NCI-H460 (cell line): ENCODE measurements around the gene DYNC1I1. TPM values are rescaled to one million over a fixed set of nuclear protein-coding genes. Genes with fewer than 3 reads are reported as not detected.

Source experiments
- DNase-seq: peaks from one replicate; pipeline ENCODE4 v3.0.0-alpha.2; 2016; ENCODE audit warnings: low read depth; ENCODE audit errors: extremely low read depth
- total RNA-seq: library from RNA; depleted of rRNA; stranded (reverse); fragments of >200 nt; shearing (Covaris generic); gene quantifications from 2 replicates; pipeline ENCODE4 v1.2.3, GENCODE V29; 2014

Gene DYNC1I1
- total RNA-seq, 1 experiment from 2014 or later: not detected

GRCh38 chr7:95951997-95952795 is 179.8 kb downstream of the DYNC1I1 start:
- DNase-seq: no peak

DNA sequence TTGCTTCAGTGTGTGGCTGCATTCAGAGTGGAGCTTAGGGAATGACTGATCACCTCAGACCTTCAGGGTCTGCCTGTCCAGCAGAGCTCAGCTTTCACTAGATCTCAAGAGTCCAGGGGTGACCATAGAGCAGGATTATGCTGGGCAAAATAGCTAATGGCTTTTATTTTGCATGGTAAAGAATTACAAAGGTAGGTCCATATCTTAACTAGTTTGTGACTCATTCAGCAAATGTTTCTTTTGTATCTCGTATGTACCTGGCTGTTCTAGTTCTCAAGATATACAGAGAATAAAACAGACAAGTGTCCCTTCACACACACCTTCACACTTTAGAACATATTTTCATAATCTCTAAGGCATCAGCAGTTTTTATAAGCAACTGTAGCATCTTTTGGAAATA is 180.5 kb downstream of the DYNC1I1 start:
- DNase-seq: no peak

DNA sequence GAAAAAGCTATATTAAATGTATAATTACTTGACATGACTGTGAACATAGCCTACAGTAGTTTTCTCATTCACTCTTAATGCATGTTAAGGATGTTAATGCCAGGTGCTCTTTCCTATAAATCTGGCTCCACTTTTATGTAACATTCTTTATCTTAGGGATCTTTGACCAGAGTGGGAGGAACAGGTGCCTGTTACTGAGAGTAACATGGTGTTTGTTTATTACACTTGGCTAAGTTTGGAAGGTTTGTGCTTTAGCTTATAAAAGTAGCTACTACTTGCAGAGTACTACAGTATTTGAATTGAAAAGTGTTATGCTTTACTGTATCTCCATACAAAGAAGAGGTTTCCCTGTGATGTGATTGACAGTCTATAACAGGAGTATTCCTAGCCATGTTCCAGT is 183.4 kb downstream of the DYNC1I1 start:
- DNase-seq: no peak

GRCh38 chr7:95957510-95957909 is 185.2 kb downstream of the DYNC1I1 start:
- DNase-seq: no peak

GRCh38 chr7:95960706-95961244 is 188.4 kb downstream of the DYNC1I1 start:
- no peak for DNase-seq

DNA sequence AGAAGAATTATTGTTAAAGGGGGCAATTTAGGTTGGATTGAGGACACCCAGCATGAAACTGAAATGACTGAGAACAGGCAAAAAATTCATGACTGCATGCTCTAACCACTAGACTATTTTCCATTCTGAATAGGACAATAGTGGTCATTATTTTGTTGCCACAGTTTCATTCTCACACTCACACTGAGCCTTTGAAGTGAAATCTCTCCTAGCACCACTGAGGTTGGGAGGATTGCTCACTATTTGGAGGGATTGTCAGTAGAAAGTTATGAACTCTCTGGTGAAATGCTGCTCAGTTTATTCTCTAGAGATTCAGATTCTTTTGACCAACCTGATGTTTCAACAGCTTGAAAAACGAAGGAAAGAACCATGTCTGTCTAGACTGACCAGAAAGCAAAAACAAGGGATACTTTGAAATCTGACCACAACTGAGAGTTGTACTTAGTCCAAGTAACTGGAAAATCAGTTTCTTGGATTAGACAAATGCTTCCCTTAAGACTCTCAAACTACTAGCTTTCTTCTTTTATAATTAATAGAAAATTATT is 191.2 kb downstream of the DYNC1I1 start:
- no peak for DNase-seq

DNA sequence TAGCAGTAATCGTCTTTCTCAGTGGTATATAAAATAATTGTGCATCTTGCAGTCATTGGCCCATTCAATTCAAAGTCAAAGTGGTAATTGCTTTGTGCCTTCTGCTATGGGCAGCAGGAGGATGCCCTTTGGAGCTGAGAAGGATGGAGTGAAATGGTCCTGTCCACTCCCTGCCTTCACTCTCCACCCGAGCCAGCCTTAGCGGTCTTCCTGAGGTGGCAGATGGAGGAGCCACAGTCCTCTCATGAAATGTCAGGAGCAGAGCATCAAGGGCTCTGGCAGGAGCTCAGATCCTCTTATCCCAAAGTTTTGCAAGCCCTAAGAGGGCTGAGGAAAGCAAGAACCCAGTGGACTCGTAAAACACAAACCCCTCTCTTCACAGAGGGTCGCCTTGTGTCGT is 199.4 kb downstream of the DYNC1I1 start:
- DNase-seq: no peak

- DNase-seq: no peak
Observed at GRCh38 chr7:95972523-95972922, 200.2 kb downstream of the DYNC1I1 start.

DNA sequence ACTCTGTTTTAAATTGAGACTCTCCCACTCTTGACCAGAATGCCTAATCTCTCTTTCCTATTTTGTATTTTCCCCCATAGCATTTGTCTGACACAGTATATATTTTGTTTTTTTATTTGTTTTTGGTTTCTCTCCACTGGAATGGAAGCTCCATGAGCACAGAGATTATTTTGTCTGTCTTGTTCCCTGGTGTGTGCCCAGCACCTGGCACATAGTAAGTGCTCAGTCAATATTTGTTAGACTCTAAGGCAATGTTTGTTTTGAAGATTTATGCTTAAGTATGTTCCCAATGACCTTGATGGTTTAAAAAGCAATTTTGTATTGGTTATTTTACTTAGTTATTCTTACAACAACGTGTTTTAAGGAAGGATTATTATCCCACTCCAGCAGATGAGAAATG is 201.8 kb downstream of the DYNC1I1 start:
- DNase-seq: no peak

GRCh38 chr7:95976369-95977060 is 204.2 kb downstream of the DYNC1I1 start:
- DNase-seq: no peak

DNA sequence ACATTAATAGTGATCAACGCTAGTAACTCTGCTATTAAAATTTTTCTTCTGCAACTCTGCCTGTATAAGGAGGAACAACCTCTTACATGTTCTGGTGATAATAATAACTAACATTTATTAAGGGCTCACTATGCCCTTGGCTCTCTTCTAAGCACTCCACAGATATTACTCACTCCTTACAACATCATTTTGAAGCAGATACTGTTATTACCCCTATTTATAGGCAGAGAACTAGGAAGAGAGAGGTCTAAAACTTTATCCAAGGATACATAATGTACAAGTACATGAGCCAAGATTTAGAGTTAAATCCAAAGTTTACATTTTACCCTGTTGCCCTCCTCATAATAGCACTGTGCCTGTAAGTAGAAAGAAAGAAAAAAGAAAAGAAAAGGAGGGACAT is 205.6 kb downstream of the DYNC1I1 start:
- DNase-seq: no peak

- no peak for DNase-seq
Observed at GRCh38 chr7:95980167-95980566, 207.8 kb downstream of the DYNC1I1 start.

DNA sequence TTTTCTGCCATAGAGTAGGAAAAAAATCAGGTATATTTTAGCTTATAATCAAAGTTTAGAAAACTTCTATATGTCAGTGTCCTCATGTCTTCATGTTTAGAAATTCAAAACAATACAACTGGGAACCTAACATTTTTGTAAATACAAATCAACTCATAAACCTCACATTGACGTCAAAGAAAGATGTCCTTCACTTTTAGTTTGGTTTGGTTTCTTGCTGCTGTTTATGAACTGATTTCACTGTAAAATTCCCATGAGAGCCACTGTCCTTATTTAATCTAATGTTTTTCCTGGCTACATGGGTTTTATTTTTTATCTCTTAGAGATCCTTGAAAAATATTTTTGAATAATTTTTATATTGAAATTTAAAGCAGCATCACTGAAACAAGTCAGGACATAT is 208.4 kb downstream of the DYNC1I1 start:
- DNase-seq: no peak

GRCh38 chr7:95986178-95986764 is 213.9 kb downstream of the DYNC1I1 start:
- no peak for DNase-seq

DNA sequence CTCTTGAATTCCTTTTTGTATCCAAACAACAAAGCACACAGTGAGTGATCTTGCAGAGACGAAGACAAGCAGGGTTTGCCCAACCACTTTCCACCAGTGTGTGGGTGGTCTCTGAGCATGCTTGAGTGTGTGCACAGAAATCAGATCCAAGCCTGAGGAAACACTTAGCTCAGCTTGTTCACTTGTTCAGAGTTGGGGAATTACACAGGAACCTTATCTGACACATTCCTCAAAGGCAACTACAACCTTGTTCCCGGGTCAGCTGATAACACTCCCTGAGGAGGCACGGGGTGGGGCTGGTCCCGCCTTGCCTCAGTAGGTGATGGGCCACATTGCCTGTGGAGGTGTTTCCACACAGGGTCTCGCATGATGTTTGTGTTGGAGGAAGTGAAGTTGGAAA is 216.9 kb downstream of the DYNC1I1 start:
- no peak for DNase-seq

DNA sequence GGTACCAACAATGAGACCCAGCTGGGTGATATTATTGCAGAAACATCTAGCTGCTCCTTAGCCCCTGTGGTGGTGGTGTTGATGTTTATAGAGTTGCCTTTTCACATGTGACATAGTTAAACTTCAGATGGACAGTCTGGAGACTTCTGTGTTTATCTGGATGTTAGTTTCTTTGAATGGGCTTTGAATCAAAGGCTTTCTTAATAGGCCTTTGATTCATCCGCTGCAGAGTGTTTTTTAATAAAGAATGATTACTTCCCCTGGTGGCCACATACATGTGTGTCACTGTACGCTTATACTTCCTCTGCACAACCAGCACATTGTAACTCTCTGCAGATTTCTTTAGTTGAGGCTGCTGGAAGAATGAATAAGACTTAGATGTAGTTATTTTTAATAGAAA is 221.0 kb downstream of the DYNC1I1 start:
- DNase-seq: no peak

DNA sequence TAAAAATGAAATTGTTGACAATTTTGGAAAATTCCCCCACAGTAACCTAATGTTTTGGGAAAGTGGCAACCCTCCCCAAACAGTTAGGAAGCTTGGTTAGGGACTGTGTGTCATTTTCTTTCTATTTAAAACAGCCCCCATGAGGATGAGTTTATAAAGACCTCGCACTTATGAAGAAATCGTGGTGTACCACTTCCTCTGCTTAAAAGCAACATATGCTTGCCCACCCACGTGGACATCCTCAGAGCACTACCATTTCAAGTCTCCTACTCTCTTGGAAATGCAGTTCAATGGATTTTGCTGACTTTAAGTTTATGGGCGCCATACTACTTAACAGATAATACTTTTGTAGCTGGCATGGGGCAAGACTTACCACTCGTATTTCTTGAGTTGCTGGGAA is 223.8 kb downstream of the DYNC1I1 start:
- DNase-seq: no peak

GRCh38 chr7:95996886-95997285 is 224.5 kb downstream of the DYNC1I1 start:
- no peak for DNase-seq

- DNase-seq: no peak
Observed at GRCh38 chr7:95997632-95998031, 225.3 kb downstream of the DYNC1I1 start.

GRCh38 chr7:95999481-95999880 is 227.1 kb downstream of the DYNC1I1 start:
- no peak for DNase-seq

- no peak for DNase-seq
Observed at GRCh38 chr7:96004578-96004977, 232.2 kb downstream of the DYNC1I1 start.
